Natural killer cell (primary cell): Measurements from ENCODE around the gene TRMT10C. TPM values are rescaled to one million over a fixed set of nuclear protein-coding genes. Genes with fewer than 3 reads are reported as not detected.

Experiments used
- ATAC-seq, 3 donors: fragments of 150-1000 bp in 2 of 3; fragments of 200-7000 bp in 1 of 3; cut with Tn5 transposase; 1 replicate in 1 of 3; 2 replicates in 2 of 3; pipeline ENCODE4 v1.10.0; 2021; ENCODE audit warnings: mild to moderate bottlenecking in 2 of 3, moderate library complexity in 2 of 3
- DNase-seq, 2 donors: peaks; one replicate each; pipeline versions ENCODE4 v3.0.0 to v3.0.0-alpha.2; 2013 to 2021; ENCODE audit warnings: mixed read lengths in 1 of 2
- H3K27ac ChIP-seq: one replicate; pipeline ENCODE4 v1.5.1; 2013; ENCODE audit warnings: mild to moderate bottlenecking, low read length
- H3K27me3 ChIP-seq: one replicate; pipeline ENCODE4 v1.6.1; 2013; ENCODE audit warnings: low read length; ENCODE audit not compliant: control insufficient read depth, insufficient read depth
- H3K36me3 ChIP-seq: one replicate; pipeline ENCODE4 v1.6.1; 2013; ENCODE audit warnings: low read length; ENCODE audit not compliant: control insufficient read depth, insufficient read depth
- H3K4me1 ChIP-seq: one replicate; pipeline ENCODE4 v1.6.1; 2013; ENCODE audit warnings: low read length; ENCODE audit not compliant: control insufficient read depth, insufficient read depth
- H3K4me3 ChIP-seq: one replicate; pipeline ENCODE4 v1.5.1; 2013; ENCODE audit warnings: low read length
- H3K9me3 ChIP-seq: one replicate; pipeline ENCODE4 v1.6.1; 2013; ENCODE audit warnings: low read length; ENCODE audit not compliant: control insufficient read depth, insufficient read depth
- H3K27ac Mint-ChIP-seq, 2 donors: one replicate each; pipeline ENCODE4 v1.8.0; 2022; ENCODE audit warnings: mild to moderate bottlenecking in 2 of 2, mixed read lengths in 2 of 2, moderate library complexity in 1 of 2
- H3K27me3 Mint-ChIP-seq, 2 donors: one replicate each; pipeline ENCODE4 v1.8.0; 2022; ENCODE audit warnings: low read depth in 2 of 2, mixed read lengths in 2 of 2
- H3K36me3 Mint-ChIP-seq: one replicate; pipeline ENCODE4 v1.8.0; 2022; ENCODE audit warnings: mixed read lengths
- H3K4me1 Mint-ChIP-seq, 2 donors: one replicate each; pipeline ENCODE4 v1.8.0; 2022; ENCODE audit warnings: mixed read lengths in 2 of 2
- H3K4me3 Mint-ChIP-seq: one replicate; pipeline ENCODE4 v1.8.0; 2022; ENCODE audit warnings: mild to moderate bottlenecking, moderate library complexity, mixed read lengths
- H3K9me3 Mint-ChIP-seq, 2 donors: one replicate each; pipeline ENCODE4 v1.8.0; 2022; ENCODE audit warnings: mixed read lengths in 2 of 2
- WGBS: methylation state at CpG from one replicate; pipeline ENCODE4 v1.1.7; 2013; ENCODE audit warnings: missing lambda C conversion rate; ENCODE audit not compliant: insufficient coverage; 5-methylcytosine and 5-hydroxymethylcytosine counted together
- intact Hi-C: fragments of 100-400 bp; cut with micrococcal nuclease; formaldehyde crosslinking; loops from one replicate; pipeline ENCODE4 v1.14.2; 2022
- total RNA-seq, 4 donors: library from RNA; stranded (reverse); fragments of 120-200 nt in 1 of 4; gene quantifications; one replicate each; pipeline versions ENCODE4 v1.2.3 to v1.2.4, GENCODE V29; 2013 to 2022
- TF ChIP-seq, protein P1 (sequence below): fragments of 200-600 bp; IDR thresholded peaks from one replicate; pipeline ENCODE4 v1.8.0; 2022; ENCODE audit warnings: antibody characterized with exemption

TRMT10C gene
- 10 to 100 TPM; 18.4 to 19.1 (median 19.0) TPM for total RNA-seq
- total RNA-seq (2013): 28.2 TPM

DNA sequence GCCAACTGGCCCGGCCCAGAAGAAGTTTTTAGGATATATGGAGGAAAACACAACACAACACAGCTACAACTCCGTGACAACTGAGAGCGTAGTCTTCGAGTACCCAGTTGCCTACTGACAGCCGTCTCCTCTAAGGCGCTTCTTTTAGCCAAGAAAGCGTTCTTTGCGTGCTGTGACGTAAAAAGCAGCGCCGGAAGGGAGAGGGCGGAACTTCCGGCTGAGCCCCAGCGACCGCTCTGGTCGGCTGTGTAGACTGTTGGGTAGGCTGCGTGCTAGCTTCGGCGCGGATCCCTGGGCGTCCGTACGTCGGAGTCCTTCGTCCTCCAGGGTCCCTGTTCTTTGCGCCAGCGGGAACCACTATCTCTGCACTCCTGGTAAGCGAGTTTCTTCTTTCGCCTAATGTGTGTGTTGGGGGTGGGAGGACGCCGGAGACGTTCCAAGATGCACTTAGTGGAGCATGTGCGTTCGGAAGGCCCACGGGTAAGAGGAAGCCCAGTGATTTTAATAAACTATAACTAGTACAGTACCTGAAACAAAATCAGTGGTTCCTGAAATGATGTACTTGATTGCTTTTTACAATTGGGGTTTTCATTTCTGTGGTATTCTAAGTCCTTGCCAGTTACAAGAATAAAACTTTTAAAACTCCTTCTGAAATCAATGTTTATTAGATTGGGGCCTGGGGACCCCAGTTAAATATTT lies at the start of gene TRMT10C:
TRMT10C (plus strand) TSS at position 239 of the 699 bp plus-strand sequence. CDS start 2,914 bp downstream, outside the sequence.
- DNase-seq (peak; percentile 89 to 97), ATAC-seq (peak; percentile 96 to 97 (median 96))
- intact Hi-C loops: loop anchor here (1.0 kb wide), 2 partner anchors 12 to 48 kb away; partner anchors contain the start of gene SENP7
- peak within 1 kb of the TSS; percentile 87 to 91 for H3K27ac Mint-ChIP-seq
- WGBS: under 1% methylated on average over 28 of the region's 35 CpGs
- TF ChIP-seq, protein P1, sequence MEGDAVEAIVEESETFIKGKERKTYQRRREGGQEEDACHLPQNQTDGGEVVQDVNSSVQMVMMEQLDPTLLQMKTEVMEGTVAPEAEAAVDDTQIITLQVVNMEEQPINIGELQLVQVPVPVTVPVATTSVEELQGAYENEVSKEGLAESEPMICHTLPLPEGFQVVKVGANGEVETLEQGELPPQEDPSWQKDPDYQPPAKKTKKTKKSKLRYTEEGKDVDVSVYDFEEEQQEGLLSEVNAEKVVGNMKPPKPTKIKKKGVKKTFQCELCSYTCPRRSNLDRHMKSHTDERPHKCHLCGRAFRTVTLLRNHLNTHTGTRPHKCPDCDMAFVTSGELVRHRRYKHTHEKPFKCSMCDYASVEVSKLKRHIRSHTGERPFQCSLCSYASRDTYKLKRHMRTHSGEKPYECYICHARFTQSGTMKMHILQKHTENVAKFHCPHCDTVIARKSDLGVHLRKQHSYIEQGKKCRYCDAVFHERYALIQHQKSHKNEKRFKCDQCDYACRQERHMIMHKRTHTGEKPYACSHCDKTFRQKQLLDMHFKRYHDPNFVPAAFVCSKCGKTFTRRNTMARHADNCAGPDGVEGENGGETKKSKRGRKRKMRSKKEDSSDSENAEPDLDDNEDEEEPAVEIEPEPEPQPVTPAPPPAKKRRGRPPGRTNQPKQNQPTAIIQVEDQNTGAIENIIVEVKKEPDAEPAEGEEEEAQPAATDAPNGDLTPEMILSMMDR: no peak
- H3K9me3 Mint-ChIP-seq: no peaks in the 10 kb centered on the region
- Histone ChIP-seq H3K36me3 (peaks cover 14% of the 10 kb centered on the region), H3K4me1 (peaks cover 13% of the 10 kb centered on the region), H3K27me3 (peaks cover 9% of the 10 kb centered on the region), H3K27ac (peak within 1 kb of the TSS; percentile 91), H3K9me3 (no peaks in the 10 kb centered on the region), H3K4me3 (peak within 1 kb of the TSS; percentile 91)
- H3K4me3 Mint-ChIP-seq: peak within 1 kb of the TSS; percentile 94
- no peaks in the 10 kb centered on the region for H3K36me3 Mint-ChIP-seq
- peaks cover 7 to 12% of the 10 kb centered on the region in 2 donors for H3K27me3 Mint-ChIP-seq
- peaks cover 18 to 20% of the 10 kb centered on the region in 2 donors for H3K4me1 Mint-ChIP-seq

DNA sequence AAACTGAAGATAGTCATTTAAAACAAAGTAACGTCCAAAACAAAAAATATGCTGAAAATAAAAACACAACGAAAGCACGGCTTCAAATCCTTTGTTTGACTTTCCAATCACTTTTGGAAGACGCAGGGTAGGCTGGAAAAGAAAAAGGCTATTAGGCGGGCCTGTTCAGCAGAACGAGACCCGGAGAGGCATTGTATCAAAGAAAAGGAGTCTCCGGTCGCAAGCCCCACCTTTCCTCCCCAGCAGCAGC lies 49.3 kb upstream of the TRMT10C start:
- Histone ChIP-seq H3K27ac (peak overlapping the region; percentile 90), H3K9me3 (no peaks in the 10 kb centered on the region), H3K4me1 (peaks cover 11% of the 10 kb centered on the region), H3K27me3 (no peaks in the 10 kb centered on the region), H3K4me3 (peak overlapping the region; percentile 89), H3K36me3 (no peaks in the 10 kb centered on the region)
- 3% methylated on average over 6 of the region's 9 CpGs for WGBS
- peak overlapping the region; percentile 96 to 99 for H3K27ac Mint-ChIP-seq
- TF ChIP-seq, protein P1: no peak
- ATAC-seq: peak in 2 of 3 donors; percentile 25 to 31
- peaks cover 0 to 5% of the 10 kb centered on the region in 2 donors for H3K27me3 Mint-ChIP-seq
- H3K4me1 Mint-ChIP-seq: peaks cover 39 to 44% of the 10 kb centered on the region in 2 donors
- no peaks in the 10 kb centered on the region for H3K9me3 Mint-ChIP-seq
- H3K36me3 Mint-ChIP-seq: peaks cover 5% of the 10 kb centered on the region
- peak overlapping the region; percentile 98 for H3K4me3 Mint-ChIP-seq
- no peak for DNase-seq
- intact Hi-C loops: loop anchor here (10.0 kb wide), 1 partner anchor 128 kb away; no protein-coding TSS in a partner anchor

DNA sequence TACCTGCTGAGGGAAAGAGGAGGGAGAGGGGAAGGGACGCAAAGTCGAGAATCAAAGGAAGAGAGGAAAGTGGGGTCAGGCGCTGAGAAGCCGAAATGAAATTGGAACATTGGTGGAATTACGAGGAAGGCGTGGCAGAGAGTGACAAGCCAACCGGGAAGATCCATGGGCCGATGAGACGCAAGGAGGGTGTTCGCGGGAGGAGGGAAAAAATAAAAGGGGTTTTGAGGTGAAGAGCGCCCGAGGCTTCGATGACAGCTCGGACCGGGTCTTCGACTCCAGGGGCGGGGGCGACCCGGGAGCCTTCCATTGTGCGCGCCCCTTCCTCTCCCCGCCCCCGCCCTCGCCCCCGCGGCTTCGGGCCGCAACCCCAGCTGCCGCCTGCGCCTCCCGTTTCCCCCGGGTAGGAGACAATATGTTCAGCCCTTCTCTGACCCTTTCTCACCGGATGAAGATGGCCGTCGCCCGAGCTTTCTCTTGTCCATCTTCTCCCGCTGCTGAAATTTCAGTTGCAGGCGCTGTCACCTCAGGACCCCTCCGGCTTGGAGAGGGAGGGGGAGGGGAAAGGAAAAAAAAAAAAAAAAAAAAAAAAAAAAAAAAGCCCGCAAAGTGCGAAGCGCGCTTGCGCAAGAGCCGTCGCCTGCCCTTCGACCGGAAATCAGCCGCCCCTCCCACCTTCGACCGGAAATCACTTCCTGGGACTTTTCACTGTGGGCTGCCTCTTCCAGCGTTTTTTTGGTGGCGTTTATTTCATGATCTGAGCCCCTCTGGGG lies 48.8 kb upstream of the TRMT10C start, which contains the start of gene SENP7:
SENP7 (minus strand) TSS at position 567 of the 773 bp plus-strand sequence; CDS start at position 485, 82 bp downstream.
- DNase-seq: peak; percentile 65 to 91
- no peaks in the 10 kb centered on the region for H3K36me3 ChIP-seq
- Mint-ChIP-seq H3K9me3 (no peaks in the 10 kb centered on the region), H3K27ac (peak within 1 kb of the TSS; percentile 96 to 99), H3K4me1 (peaks cover 36 to 44% of the 10 kb centered on the region in 2 donors), H3K36me3 (peaks cover 5% of the 10 kb centered on the region), H3K27me3 (peaks cover 0 to 5% of the 10 kb centered on the region in 2 donors), H3K4me3 (peak within 1 kb of the TSS; percentile 98)
- peaks cover 11% of the 10 kb centered on the region for H3K4me1 ChIP-seq
- peak within 1 kb of the TSS; percentile 90 for H3K27ac ChIP-seq
- H3K4me3 ChIP-seq: peak within 1 kb of the TSS; percentile 89
- no peaks in the 10 kb centered on the region for H3K9me3 ChIP-seq
- WGBS: under 1% methylated on average over 53 of the region's 54 CpGs
- no peaks in the 10 kb centered on the region for H3K27me3 ChIP-seq
- intact Hi-C loops: loop anchor here (1.0 to 10.0 kb wide), 2 partner anchors 48 to 128 kb away; partner anchors contain the start of gene TRMT10C
- ATAC-seq: peak; percentile 59 to 74 (median 73)
- TF ChIP-seq, protein P1: no peak
